ENCODE data around the gene ENG.
"Not testable (repeated sequence)": the region's sequence is repeated elsewhere in the genome, so short reads cannot be mapped to it uniquely, and the experiment has no call there.

The ENG gene

DNA sequence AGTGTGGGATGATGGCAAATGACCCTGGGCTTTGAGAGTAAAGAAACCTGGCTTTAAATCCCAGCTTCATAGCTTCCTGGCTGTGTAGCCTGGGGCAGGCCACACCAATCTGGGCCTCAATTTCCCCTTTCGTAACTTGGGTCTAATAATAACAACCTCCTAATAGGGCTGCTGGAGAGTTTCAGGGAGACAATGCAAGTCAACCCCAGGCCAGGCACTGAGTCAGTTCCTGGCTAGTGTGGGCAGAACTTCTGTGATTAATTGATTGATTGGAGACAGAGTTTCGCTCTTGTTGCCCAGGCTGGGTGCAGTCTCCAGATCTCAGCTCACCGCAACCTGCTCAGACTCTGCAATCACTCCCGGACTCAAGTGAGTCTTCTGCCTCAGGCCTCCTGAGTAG lies 72.7 kb downstream of the ENG start:
- H3K36me3 ChIP-seq = peaks cover 0 to under 1% (median 0%) of the 10 kb centered on the region in 3 donors
- peaks cover 0 to 12% (median 7%) of the 10 kb centered on the region in 4 donors for H3K4me1 ChIP-seq
- TF ChIP-seq, protein P1, sequence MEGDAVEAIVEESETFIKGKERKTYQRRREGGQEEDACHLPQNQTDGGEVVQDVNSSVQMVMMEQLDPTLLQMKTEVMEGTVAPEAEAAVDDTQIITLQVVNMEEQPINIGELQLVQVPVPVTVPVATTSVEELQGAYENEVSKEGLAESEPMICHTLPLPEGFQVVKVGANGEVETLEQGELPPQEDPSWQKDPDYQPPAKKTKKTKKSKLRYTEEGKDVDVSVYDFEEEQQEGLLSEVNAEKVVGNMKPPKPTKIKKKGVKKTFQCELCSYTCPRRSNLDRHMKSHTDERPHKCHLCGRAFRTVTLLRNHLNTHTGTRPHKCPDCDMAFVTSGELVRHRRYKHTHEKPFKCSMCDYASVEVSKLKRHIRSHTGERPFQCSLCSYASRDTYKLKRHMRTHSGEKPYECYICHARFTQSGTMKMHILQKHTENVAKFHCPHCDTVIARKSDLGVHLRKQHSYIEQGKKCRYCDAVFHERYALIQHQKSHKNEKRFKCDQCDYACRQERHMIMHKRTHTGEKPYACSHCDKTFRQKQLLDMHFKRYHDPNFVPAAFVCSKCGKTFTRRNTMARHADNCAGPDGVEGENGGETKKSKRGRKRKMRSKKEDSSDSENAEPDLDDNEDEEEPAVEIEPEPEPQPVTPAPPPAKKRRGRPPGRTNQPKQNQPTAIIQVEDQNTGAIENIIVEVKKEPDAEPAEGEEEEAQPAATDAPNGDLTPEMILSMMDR (IDR thresholded peaks at IDR 0.05) = no peak
- no peak overlapping the region for H3K27ac ChIP-seq
- no peaks in the 10 kb centered on the region for H3K9me3 ChIP-seq
- no peak overlapping the region for H3K4me3 ChIP-seq
- intact Hi-C loops (cut with DNase I; ENCODE audit: low total_unique reads) = no loop called here
- no peaks in the 10 kb centered on the region for H3K27me3 ChIP-seq
- DNase-seq = no peak

DNA sequence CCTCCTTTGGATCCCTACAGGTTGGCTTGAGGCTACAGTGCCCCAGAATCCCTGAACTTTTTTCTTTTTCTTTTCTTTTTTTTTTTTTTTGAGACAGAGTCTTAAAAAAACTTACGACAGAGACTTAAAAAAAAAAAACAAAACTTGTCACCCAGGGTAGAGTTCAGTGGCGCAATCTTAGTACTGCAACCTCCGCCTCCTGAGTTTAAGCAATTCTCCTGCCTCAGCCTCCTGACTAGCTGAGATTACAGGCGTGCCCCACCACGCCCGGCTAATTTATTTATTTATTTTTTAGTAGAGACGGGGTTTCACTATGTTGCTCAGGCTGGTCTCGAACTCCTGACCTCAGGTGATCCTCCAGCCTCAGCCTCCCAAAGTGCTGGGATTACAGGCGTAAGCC lies 73.5 kb downstream of the ENG start:
- H3K9me3 ChIP-seq; H3K4me1 ChIP-seq; H3K36me3 ChIP-seq; H3K27me3 ChIP-seq; H3K27ac ChIP-seq; DNase-seq; intact Hi-C loops (cut with DNase I; ENCODE audit: low total_unique reads); H3K4me3 ChIP-seq: not testable (repeated sequence)

DNA sequence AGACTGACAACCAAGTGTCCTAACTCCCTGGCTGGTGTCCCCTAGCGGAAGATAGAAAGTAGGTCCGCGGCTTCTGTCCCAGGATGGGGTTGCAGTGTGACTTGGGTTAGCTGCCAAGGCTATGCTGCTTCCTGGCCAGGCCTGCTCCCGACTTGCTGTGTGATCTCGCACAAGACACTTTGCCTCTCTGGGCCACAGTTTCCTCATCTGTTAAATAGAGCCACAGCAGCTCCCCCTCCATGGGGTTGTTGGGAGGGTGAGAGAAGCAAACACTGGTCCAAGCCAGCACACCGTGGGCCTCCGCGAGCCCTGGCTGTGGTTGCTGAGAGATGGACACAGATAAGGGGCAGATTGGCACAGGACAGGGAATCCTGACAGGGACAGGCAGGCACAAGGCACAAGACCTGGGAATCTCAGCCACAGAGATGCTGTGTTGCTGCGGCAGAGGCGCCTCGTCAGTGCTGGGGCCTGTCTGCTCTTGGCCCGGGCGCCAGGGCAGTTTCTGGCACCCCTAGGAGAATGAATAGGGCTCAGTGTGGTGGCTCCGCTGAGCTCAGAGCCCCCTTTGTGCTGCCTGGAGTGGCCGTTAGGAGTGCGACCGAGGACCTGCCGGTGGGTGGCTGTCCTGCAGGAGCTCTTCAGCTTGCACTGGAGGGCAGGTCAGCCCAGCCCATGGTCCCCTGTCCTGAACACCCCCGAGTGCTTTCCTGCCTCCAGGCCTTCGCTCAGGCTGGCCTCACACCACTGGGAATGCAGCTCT lies 74.2 kb downstream of the ENG start:
- TF ChIP-seq, protein P1 (IDR thresholded peaks at IDR 0.05) = no peak
- Histone ChIP-seq H3K9me3 (no peaks in the 10 kb centered on the region), H3K36me3 (no peaks in the 10 kb centered on the region), H3K4me3 (no peak overlapping the region), H3K27me3 (peaks cover 0 to 3% of the 10 kb centered on the region in 2 donors), H3K4me1 (peaks cover 0 to 9% (median 3%) of the 10 kb centered on the region in 4 donors), H3K27ac (no peak overlapping the region)
- DNase-seq = no peak
- intact Hi-C loops (cut with DNase I; ENCODE audit: low total_unique reads) = no loop called here

DNA sequence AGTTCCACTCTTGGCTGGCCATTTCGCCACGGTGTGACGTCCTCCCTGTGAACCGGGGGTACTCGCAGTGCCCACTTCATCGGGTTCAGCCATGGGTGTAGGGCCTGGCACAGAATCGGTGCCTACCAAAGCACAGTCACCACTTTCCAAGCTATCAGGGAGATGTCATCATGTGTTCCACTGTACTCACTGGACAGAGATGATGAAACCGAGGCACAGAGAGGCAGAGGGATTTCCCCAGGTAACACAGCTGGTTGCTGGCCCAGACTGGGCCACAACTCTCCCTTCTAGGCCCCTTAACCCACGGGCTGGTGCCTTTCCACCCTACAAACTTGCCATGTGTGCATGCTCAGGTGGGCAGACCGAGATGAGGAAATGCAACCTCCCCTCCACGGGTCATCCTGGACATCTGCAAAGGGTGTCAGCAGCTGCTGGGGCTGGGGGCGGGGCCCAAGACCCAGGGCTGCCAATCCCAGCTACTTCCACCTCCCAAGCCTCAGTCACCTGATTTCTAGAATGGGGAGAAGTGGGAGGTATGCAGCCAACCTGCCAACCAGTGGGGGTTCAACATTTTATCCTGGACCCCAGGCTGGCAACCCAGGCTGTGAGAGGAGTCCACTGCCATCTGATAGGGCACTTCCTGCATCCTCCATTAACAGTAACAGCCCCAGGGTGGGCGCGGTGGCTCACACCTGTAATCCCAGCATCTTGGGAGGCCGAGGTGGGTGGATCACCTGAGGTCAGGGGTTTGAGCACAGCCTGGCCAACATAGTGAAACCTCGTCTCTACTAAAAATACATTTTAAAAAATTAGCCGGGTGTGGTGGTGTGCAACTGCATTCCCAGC lies 75.1 kb downstream of the ENG start:
- H3K4me3 ChIP-seq = no peak overlapping the region
- H3K27me3 ChIP-seq = peaks cover 0 to 3% of the 10 kb centered on the region in 2 donors
- TF ChIP-seq, protein P1 (IDR thresholded peaks at IDR 0.05) = no peak
- H3K9me3 ChIP-seq = no peaks in the 10 kb centered on the region
- DNase-seq = no peak
- intact Hi-C loops (cut with DNase I; ENCODE audit: low total_unique reads) = no loop called here
- H3K36me3 ChIP-seq = no peaks in the 10 kb centered on the region
- peaks cover 0 to 3% (median under 1%) of the 10 kb centered on the region in 4 donors for H3K4me1 ChIP-seq
- H3K27ac ChIP-seq = no peak overlapping the region

DNA sequence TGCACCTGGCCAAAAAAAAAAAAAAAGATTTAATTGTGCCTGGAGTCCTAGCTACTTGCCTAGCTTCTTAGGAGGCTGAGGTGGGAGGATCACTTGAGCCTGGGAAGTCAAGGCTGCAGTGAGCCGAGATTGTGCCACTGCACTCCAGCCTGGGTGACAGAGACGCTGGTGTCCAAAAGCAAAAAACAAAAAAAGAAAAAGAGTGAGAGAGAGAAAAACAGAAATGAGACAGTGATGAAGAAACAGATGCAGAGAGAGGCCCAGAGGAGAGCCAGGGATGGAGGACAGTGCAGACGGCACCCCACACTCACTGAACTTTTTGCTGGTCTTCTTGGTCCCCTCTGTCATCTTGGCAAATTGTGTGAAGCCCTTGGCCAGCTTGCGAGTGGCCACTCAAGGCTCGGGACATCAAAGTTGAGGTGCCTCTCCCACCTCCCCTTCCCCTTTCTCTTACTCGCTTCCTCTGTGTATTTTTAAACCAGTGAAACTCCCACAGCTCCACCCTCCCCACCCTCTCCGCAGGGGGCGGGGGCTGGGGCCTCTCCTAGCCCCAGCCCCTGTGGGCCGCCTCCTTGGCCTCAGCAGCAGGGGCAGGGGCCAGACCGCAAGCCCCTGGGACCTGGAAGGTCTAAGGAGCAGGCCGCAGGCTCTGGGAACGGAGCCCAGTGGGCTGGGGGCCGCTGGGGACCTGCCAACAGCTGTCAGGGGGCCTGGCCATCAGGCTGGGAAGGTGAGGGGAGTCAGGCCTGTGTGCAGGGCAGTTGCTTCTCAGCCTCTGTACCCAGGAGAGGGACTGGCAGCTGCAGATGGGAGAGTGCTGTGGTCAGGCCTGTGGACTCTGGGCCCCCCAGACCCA lies 76.0 kb downstream of the ENG start, which contains the start of gene SH2D3C:
Gene SH2D3C, minus strand, starts transcription at position 387 of the 856 bp plus-strand sequence. Its CDS starts 39 bp downstream, at position 348.
- no peaks in the 10 kb centered on the region for H3K9me3 ChIP-seq
- DNase-seq = no peak
- no peaks in the 10 kb centered on the region for H3K4me1 ChIP-seq
- TF ChIP-seq, protein P1 (IDR thresholded peaks at IDR 0.05) = no peak
- peaks cover 0 to 3% of the 10 kb centered on the region in 2 donors for H3K27me3 ChIP-seq
- H3K27ac ChIP-seq = no peak within 1 kb of the TSS
- H3K36me3 ChIP-seq = no peaks in the 10 kb centered on the region
- no peak within 1 kb of the TSS for H3K4me3 ChIP-seq
- intact Hi-C loops (cut with DNase I; ENCODE audit: low total_unique reads) = no loop called here
